K562 (cell line): Measurements from ENCODE around the gene ADAM15. TPM values are rescaled to one million over a fixed set of nuclear protein-coding genes. Genes with fewer than 3 reads are reported as not detected.

Source experiments
- ATAC-seq: fragments of 200-7000 bp; cut with Tn5 transposase; 3 replicates; pipeline ENCODE4 v1.9.1; 2020; ENCODE audit warnings: moderate library complexity
- BruUV-seq: library from RNA; stranded (reverse); fragments of 400-500 nt; replicated peaks from 2 replicates; lab custom pipeline; 2021; lab: Mats Ljungman, UMichigan
- CTCF ChIA-PET: fragments of 300-600 bp; formaldehyde crosslinking; extraction: SDS; loops from one replicate; lab custom pipeline; 2021; ENCODE audit warnings: low intra/inter-chr PET ratio; lab: Yijun Ruan, JAX
- POLR2A ChIA-PET: fragments of 300-600, 350-650 bp; sonication (Branson Sonifier 250); formaldehyde crosslinking; extraction: SDS; loops from one replicate; lab custom pipeline; 2021; ENCODE audit warnings: antibody characterized with exemption, inconsistent platforms; lab: Yijun Ruan, JAX
- DNase-seq, 4 experiments: peaks; one replicate each; pipeline versions ENCODE4 v3.0.0 to v3.0.0-alpha.2; 2011 to 2018; ENCODE audit warnings: low spot score in 3 of 4, mixed read lengths in 3 of 4; ENCODE audit errors: extremely low read depth in 1 of 4
- FAIRE-seq: peaks from 2 replicates; lab custom pipeline; 2011; peaks lifted over from hg19 to GRCh38; lab: Jason Lieb, UNC
- H2AFZ ChIP-seq: 2 replicates; pipeline ENCODE4 v1.6.0; 2011; ENCODE audit warnings: low read depth, low read length, control low read depth, inconsistent platforms
- H3K27ac ChIP-seq: fragments of 200-600 bp; 3 replicates; pipeline ENCODE4 v1.8.0; 2011; ENCODE audit warnings: low read depth, mild to moderate bottlenecking, control low read depth, inconsistent platforms, low read length, moderate library complexity, mixed read lengths; ENCODE audit errors: extremely low read depth
- H3K27me3 ChIP-seq, 2 experiments: fragments of 300-600 bp in 1 of 2; 2 replicates in 1 of 2; 3 replicates in 1 of 2; pipeline versions ENCODE4 v1.6.0 to v1.8.0; 2011; ENCODE audit warnings: inconsistent platforms in 2 of 2, low read length in 2 of 2, mild to moderate bottlenecking in 1 of 2, mixed read lengths in 1 of 2, moderate library complexity in 1 of 2; ENCODE audit not compliant: control insufficient read depth in 2 of 2, insufficient read depth in 2 of 2
- H3K36me3 ChIP-seq: fragments of 300-600 bp; 3 replicates; pipeline ENCODE4 v1.8.0; 2011; ENCODE audit warnings: mild to moderate bottlenecking, low read length, inconsistent platforms; ENCODE audit not compliant: control insufficient read depth, insufficient read depth
- H3K4me1 ChIP-seq, 2 experiments: fragments of 200-600 bp in 1 of 2; replicated peaks in 1 of 2; 2 replicates in 1 of 2; 3 replicates in 1 of 2; pipeline versions ENCODE4 v1.5.1 to v1.8.0; 2011; ENCODE audit warnings: inconsistent platforms in 2 of 2, low read length in 2 of 2, mild to moderate bottlenecking in 1 of 2, mixed read lengths in 1 of 2, moderate library complexity in 1 of 2; ENCODE audit not compliant: control insufficient read depth in 2 of 2, insufficient read depth in 2 of 2
- H3K4me2 ChIP-seq: 2 replicates; pipeline ENCODE4 v1.6.1; 2011; ENCODE audit warnings: low read length, control low read depth, inconsistent platforms, mixed read lengths; ENCODE audit not compliant: insufficient read depth
- H3K4me3 ChIP-seq: fragments of 200-600 bp; sonication (generic), shearing (Covaris generic); 2 replicates; pipeline ENCODE4 v1.5.1; 2016; ENCODE audit warnings: control low read depth, inconsistent platforms
- H3K79me2 ChIP-seq: fragments of 200-600 bp; 3 replicates; pipeline ENCODE4 v1.8.0; 2011; ENCODE audit warnings: low read length, inconsistent platforms; ENCODE audit not compliant: control insufficient read depth, insufficient read depth
- H3K9ac ChIP-seq, 2 experiments: 2 replicates each; pipeline versions ENCODE4 v1.6.0 to v1.6.1; 2011; ENCODE audit warnings: low read depth in 2 of 2, low read length in 2 of 2, control low read depth in 1 of 2, inconsistent platforms in 1 of 2, mild to moderate bottlenecking in 1 of 2, mixed read lengths in 1 of 2; ENCODE audit not compliant: insufficient read depth in 1 of 2
- H3K9me1 ChIP-seq: one replicate; pipeline ENCODE4 v1.6.0; 2011; ENCODE audit warnings: inconsistent platforms, mild to moderate bottlenecking, low read length, moderate library complexity; ENCODE audit not compliant: control insufficient read depth, insufficient read depth
- H3K9me3 ChIP-seq: replicated peaks from 2 replicates; pipeline ENCODE4 v1.5.1; 2011; ENCODE audit warnings: low read depth, low read length, inconsistent platforms; ENCODE audit not compliant: control insufficient read depth, insufficient read depth
- H4K20me1 ChIP-seq: replicated peaks from 2 replicates; pipeline ENCODE4 v1.6.1; 2011; ENCODE audit warnings: low read length, inconsistent platforms, mixed read lengths; ENCODE audit not compliant: control insufficient read depth, insufficient read depth
- CBFB ChIP-seq: sonication (generic); formaldehyde crosslinking; IDR thresholded peaks from 2 replicates; pipeline ENCODE4 v1.4.0; 2020; ENCODE audit warnings: mild to moderate bottlenecking, missing genetic modification reagents
- CCNT2 ChIP-seq: IDR thresholded peaks from 2 replicates; pipeline ENCODE4 v1.6.1; 2011; ENCODE audit warnings: borderline replicate concordance, low read depth, mild to moderate bottlenecking, moderate library complexity, mixed read lengths, low read length; ENCODE audit not compliant: insufficient read length; ENCODE audit errors: extremely low read depth
- CHD4 ChIP-seq: fragments of 200-600 bp; sonication (generic); IDR thresholded peaks from 3 replicates; pipeline ENCODE4 v1.6.1; 2012; ENCODE audit warnings: low read depth, mild to moderate bottlenecking, mixed read lengths, low read length, inconsistent platforms; ENCODE audit not compliant: insufficient read depth, insufficient replicate concordance, poor library complexity, severe bottlenecking
- GABPA ChIP-seq: fragments of 200-800 bp; sonication (Bioruptor generic); conservative IDR thresholded peaks from 2 replicates; pipeline ENCODE4 v1.6.1; 2016; ENCODE audit warnings: low read depth, missing genetic modification characterization, missing compliant biosample characterization
- HNRNPLL ChIP-seq: fragments of 200-400 bp; formaldehyde crosslinking; IDR thresholded peaks from 2 replicates; pipeline ENCODE4 v1.6.1; 2017; ENCODE audit warnings: low read length, low read depth, mild to moderate bottlenecking; ENCODE audit not compliant: poor library complexity, severe bottlenecking
- KDM5B ChIP-seq: fragments of 200-600 bp; sonication (generic); IDR thresholded peaks from 2 replicates; pipeline ENCODE4 v1.6.1; 2012; ENCODE audit warnings: low read depth, mild to moderate bottlenecking, moderate library complexity, low read length, control low read depth, inconsistent platforms; ENCODE audit not compliant: insufficient replicate concordance
- POLR2A ChIP-seq: fragments of 450-650 bp; conservative IDR thresholded peaks from 2 replicates; pipeline ENCODE4 v1.6.1; 2016
- RBFOX2 ChIP-seq: fragments of 200-400 bp; formaldehyde crosslinking; IDR thresholded peaks from 2 replicates; pipeline ENCODE4 v1.6.1; 2017; ENCODE audit warnings: low read depth, mild to moderate bottlenecking, low read length, moderate library complexity
- STAT5A ChIP-seq: IDR thresholded peaks from 2 replicates; pipeline ENCODE4 v1.6.1; 2012; ENCODE audit warnings: low read length, inconsistent platforms, borderline replicate concordance
- TAF1 ChIP-seq: IDR thresholded peaks from 2 replicates; pipeline ENCODE4 v1.6.1; 2011; ENCODE audit warnings: mild to moderate bottlenecking, low read length, moderate library complexity; ENCODE audit not compliant: insufficient read depth, control insufficient read depth, severe bottlenecking; ENCODE audit errors: extremely low read depth
- ZNF197 ChIP-seq: fragments of 200-800 bp; sonication (Bioruptor generic); IDR thresholded peaks from 2 replicates; pipeline ENCODE4 v1.6.1; 2016; ENCODE audit warnings: low read depth, missing genetic modification characterization, missing compliant biosample characterization
- ZNF395 ChIP-seq: fragments of 200-800 bp; sonication (Bioruptor generic); IDR thresholded peaks from 2 replicates; pipeline ENCODE4 v1.6.1; 2017; ENCODE audit warnings: missing genetic modification characterization, missing compliant biosample characterization
- ZNF644 ChIP-seq: fragments of 200-800 bp; sonication (Bioruptor generic); IDR thresholded peaks from 2 replicates; pipeline ENCODE4 v1.6.1; 2016; ENCODE audit warnings: low read depth, missing genetic modification characterization, missing compliant biosample characterization
- whole genome bisulfite sequencing: fragments of 100-300 bp; shearing (Covaris generic); methylation state at CpG from one replicate; pipeline ENCODE4 v1.1.6; 2016; ENCODE audit warnings: low coverage, mixed read lengths; ENCODE audit not compliant: insufficient coverage; ENCODE audit errors: missing lambda C conversion rate; 5-methylcytosine and 5-hydroxymethylcytosine counted together
- in situ Hi-C: fragments of 300-500 bp; cut with MboI; formaldehyde crosslinking; loops from 4 replicates; pipeline ENCODE4 v1.15.0; 2018; ENCODE audit warnings: inconsistent platforms, mixed read lengths
- intact Hi-C: fragments of 100-400 bp; cut with micrococcal nuclease; formaldehyde crosslinking; loops from 2 replicates; pipeline ENCODE4 v1.14.2; 2022
- polyA plus RNA-seq, 8 experiments: library from polyadenylated mRNA; depleted of rRNA in 4 of 8; stranded (reverse) in 5 of 8; unstranded in 3 of 8; fragments of >200 nt; fragmentation: Nextera tagmentation in 2 of 8; fragmentation: Illumina TruSeq in 1 of 8; extraction: Ambion mirVana in 2 of 8; extraction: Trizol in 1 of 8; gene quantifications; 2 replicates each; pipeline versions ENCODE4 v1.2.1 to v1.2.3, GENCODE V29; 2011 to 2014; ENCODE audit warnings: inconsistent platforms in 1 of 8, missing spikeins in 1 of 8
- total RNA-seq, 7 experiments: library from RNA; depleted of rRNA in 6 of 7; stranded (reverse); fragments of >200 nt in 6 of 7; fragmentation: Illumina TruSeq in 2 of 7; extraction: Trizol in 2 of 7; gene quantifications; 2 replicates each; pipeline versions ENCODE4 v1.2.1 to v1.2.3, GENCODE V29; 2011 to 2021; ENCODE audit warnings: low replicate concordance in 1 of 7
- TF ChIP-seq, protein P1 (sequence below), 2 experiments: fragments of 200-800 bp in 1 of 2; sonication (Bioruptor generic) in 1 of 2; sonication (generic) in 1 of 2; formaldehyde crosslinking in 1 of 2; IDR thresholded peaks in 1 of 2; conservative IDR thresholded peaks in 1 of 2; 2 replicates each; pipeline versions ENCODE4 v1.5.0 to v1.6.1; 2016 to 2020; ENCODE audit warnings: missing compliant biosample characterization in 1 of 2, missing genetic modification characterization in 1 of 2, missing genetic modification reagents in 1 of 2
- TF ChIP-seq, protein P2 (sequence below), 2 experiments: fragments of 250-450 bp in 1 of 2; fragments of 450-650 bp in 1 of 2; sonication (Bioruptor Pico) in 1 of 2; IDR thresholded peaks; 2 replicates each; pipeline versions ENCODE4 v1.6.1 to v1.8.0; 2016 to 2021; ENCODE audit warnings: mild to moderate bottlenecking in 2 of 2, moderate library complexity in 2 of 2, missing compliant biosample characterization in 1 of 2, missing genetic modification characterization in 1 of 2

ADAM15 gene
- total and polyA plus RNA-seq, 9 of the 15 experiments (the other 6 are each of a cell fraction or from before 2014, with no cell fraction given), result 0.69 to 72.3 (median 32.8) TPM

DNA sequence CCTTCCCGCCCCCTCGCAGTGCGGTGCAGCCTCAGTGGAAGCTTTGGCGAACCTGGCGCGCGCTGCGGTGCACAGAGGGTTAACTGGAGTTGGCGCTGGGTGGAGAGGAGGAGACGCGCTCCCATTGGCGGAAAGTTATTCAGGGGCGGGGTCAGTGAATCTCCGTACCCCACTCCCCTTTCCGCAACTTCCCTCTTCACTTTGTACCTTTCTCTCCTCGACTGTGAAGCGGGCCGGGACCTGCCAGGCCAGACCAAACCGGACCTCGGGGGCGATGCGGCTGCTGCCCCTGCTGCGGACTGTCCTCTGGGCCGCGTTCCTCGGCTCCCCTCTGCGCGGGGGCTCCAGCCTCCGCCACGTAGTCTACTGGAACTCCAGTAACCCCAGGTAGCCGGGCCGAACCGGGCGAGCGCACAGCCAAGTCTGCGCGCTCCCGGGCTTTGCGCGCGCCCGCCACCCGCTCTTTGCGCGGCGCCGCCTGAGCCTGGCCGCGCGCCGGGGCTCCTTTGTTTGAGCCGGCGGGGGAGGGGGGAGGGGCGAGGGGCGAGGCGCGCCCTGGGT lies 12.5 kb downstream of the ADAM15 start, which contains the start of gene EFNA4:
Gene EFNA4 (plus strand): TSS at position 191 of the 561 bp plus-strand sequence. CDS start 84 bp downstream, at position 275.
- under 1% methylated on average over 31 of the region's 57 CpGs for WGBS
- intact Hi-C loops, result loop anchor here (1.0 to 5.0 kb wide), 4 partner anchors 8 to 505 kb away; partner anchors contain the start of genes CKS1B, SHC1 and UBE2Q1
- Histone ChIP-seq H3K4me3 (peak within 1 kb of the TSS; percentile 58), H3K9me3 (no peaks in the 10 kb centered on the region), H3K36me3 (peaks cover 25% of the 10 kb centered on the region; the same call in 2 of the 3 replicates), H3K79me2 (peaks cover 9% of the 10 kb centered on the region; the same call in 2 of the 3 replicates), H2AFZ (peak within 1 kb of the TSS; percentile 86), H3K9me1 (peaks cover 7% of the 10 kb centered on the region), H3K4me2 (peak within 1 kb of the TSS; percentile 81), H3K27me3 (no peaks in the 10 kb centered on the region), H4K20me1 (no peaks in the 10 kb centered on the region; the same call in 1 of the 2 replicates), H3K4me1 (peaks cover 27 to 58% of the 10 kb centered on the region in 2 experiments), H3K9ac (peak within 1 kb of the TSS; percentile 48 to 94), H3K27ac (peak within 1 kb of the TSS; percentile 45; the same call in 2 of the 3 replicates)
- FAIRE-seq, result peak; percentile 99
- ATAC-seq, result peak; percentile 91
- no TSS peak for BruUV-seq
- in situ Hi-C loops, result loop anchor here (5.0 kb wide), 1 partner anchor 106 kb away; the partner anchor contains the start of gene PBXIP1
- CTCF ChIA-PET, result interaction anchor here (2.8 to 4.0 kb wide), 2 partner anchors 18 kb away, joined by 19 to 153 read pairs; partner anchors contain the start of gene EFNA3
- POLR2A ChIA-PET, result interaction anchor here (0.6 to 1.9 kb wide), 4 partner anchors 11 to 632 kb away, joined by 3 to 6 read pairs (median 4); partner anchors contain the start of gene SHC1
- peak; percentile 91 to 93 (median 92) for DNase-seq
- TF ChIP-seq HNRNPLL, result peak; percentile 82
- TF ChIP-seq RBFOX2, result peak; percentile 84
- TF ChIP-seq ZNF644, result peak; percentile 87; the same call in 1 of the 2 replicates
- peak; percentile 38; the same call in 1 of the 2 replicates for TF ChIP-seq GABPA (tag)
- TF ChIP-seq ZNF197 (CRISPR knock-in tag), result peak; percentile 86
- TF ChIP-seq CCNT2, result peak; percentile 78
- TF ChIP-seq STAT5A, result no peak
- peak; percentile 71 for TF ChIP-seq POLR2A
- 0 out of 2 replicates have a peak, but pooled peaks have one; percentile 15 for TF ChIP-seq ZNF395 (CRISPR knock-in tag)
- no peak for TF ChIP-seq CHD4
- TF ChIP-seq, protein P1, sequence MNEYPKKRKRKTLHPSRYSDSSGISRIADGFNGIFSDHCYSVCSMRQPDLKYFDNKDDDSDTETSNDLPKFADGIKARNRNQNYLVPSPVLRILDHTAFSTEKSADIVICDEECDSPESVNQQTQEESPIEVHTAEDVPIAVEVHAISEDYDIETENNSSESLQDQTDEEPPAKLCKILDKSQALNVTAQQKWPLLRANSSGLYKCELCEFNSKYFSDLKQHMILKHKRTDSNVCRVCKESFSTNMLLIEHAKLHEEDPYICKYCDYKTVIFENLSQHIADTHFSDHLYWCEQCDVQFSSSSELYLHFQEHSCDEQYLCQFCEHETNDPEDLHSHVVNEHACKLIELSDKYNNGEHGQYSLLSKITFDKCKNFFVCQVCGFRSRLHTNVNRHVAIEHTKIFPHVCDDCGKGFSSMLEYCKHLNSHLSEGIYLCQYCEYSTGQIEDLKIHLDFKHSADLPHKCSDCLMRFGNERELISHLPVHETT (CRISPR knock-in tag; conservative IDR thresholded peaks at IDR 0.05 in 1 of 2, IDR thresholded peaks at IDR 0.05 in 1 of 2), result peak in 1 of 2 experiments; percentile 74; a peak in 1 of 4 replicates
- peak; percentile 68 for TF ChIP-seq KDM5B
- TF ChIP-seq TAF1, result peak; percentile 16
- TF ChIP-seq, protein P2, sequence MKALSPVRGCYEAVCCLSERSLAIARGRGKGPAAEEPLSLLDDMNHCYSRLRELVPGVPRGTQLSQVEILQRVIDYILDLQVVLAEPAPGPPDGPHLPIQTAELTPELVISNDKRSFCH (CRISPR knock-in tag; IDR thresholded peaks at IDR 0.05), result no peak
- TF ChIP-seq, protein P2 (tag; IDR thresholded peaks at IDR 0.05), result peak; percentile 54; the same call in 1 of the 2 replicates
- TF ChIP-seq CBFB (CRISPR knock-in tag), result no peak
